Liver (tissue), 9 donors: Measurements from ENCODE around the gene NMBR. TPM values are rescaled to one million over a fixed set of nuclear protein-coding genes. Genes with fewer than 3 reads are reported as not detected.

Source experiments
- DNase-seq: peaks from one replicate; pipeline ENCODE4 v3.0.0-alpha.2; 2017; ENCODE audit warnings: low spot score
- H3K27ac ChIP-seq, 2 donors: one replicate each; pipeline ENCODE4 v1.7.0; 2013; ENCODE audit warnings: inconsistent platforms in 2 of 2, low read length in 2 of 2, control low read depth in 1 of 2, low read depth in 1 of 2, mild to moderate bottlenecking in 1 of 2
- H3K27me3 ChIP-seq, 4 donors: one replicate each; pipeline versions ENCODE4 v1.6.1 to v1.7.0; 2013; ENCODE audit warnings: low read length in 3 of 4, inconsistent platforms in 1 of 4, mild to moderate bottlenecking in 1 of 4, moderate library complexity in 1 of 4; ENCODE audit not compliant: control insufficient read depth in 4 of 4, insufficient read depth in 4 of 4
- H3K36me3 ChIP-seq, 4 donors: one replicate each; pipeline versions ENCODE4 v1.6.1 to v1.7.0; 2013; ENCODE audit warnings: low read length in 3 of 4, mild to moderate bottlenecking in 3 of 4, low read depth in 1 of 4, moderate library complexity in 1 of 4; ENCODE audit not compliant: control insufficient read depth in 4 of 4, insufficient read depth in 3 of 4
- H3K4me1 ChIP-seq, 4 donors: one replicate each; pipeline versions ENCODE4 v1.6.1 to v1.7.0; 2013; ENCODE audit warnings: low read length in 3 of 4, mild to moderate bottlenecking in 3 of 4, moderate library complexity in 1 of 4; ENCODE audit not compliant: control insufficient read depth in 4 of 4, insufficient read depth in 4 of 4
- H3K4me3 ChIP-seq, 3 donors: one replicate each; pipeline versions ENCODE4 v1.6.1 to v1.7.0; 2013; ENCODE audit warnings: low read length in 3 of 3, control low read depth in 1 of 3, low read depth in 1 of 3, mild to moderate bottlenecking in 1 of 3
- H3K9ac ChIP-seq, 2 donors: one replicate each; pipeline ENCODE4 v1.7.0; 2013; ENCODE audit warnings: low read length in 2 of 2, mild to moderate bottlenecking in 2 of 2, moderate library complexity in 2 of 2, control low read depth in 1 of 2, low read depth in 1 of 2
- H3K9me3 ChIP-seq, 4 donors: one replicate each; pipeline versions ENCODE4 v1.6.1 to v1.7.0; 2013; ENCODE audit warnings: low read length in 3 of 4; ENCODE audit not compliant: control insufficient read depth in 4 of 4
- ATF3 ChIP-seq: IDR thresholded peaks from 2 replicates; pipeline ENCODE4 v1.6.1; 2016; ENCODE audit warnings: antibody characterized with exemption
- CTCF ChIP-seq: fragments of 150-350 bp; IDR thresholded peaks from 2 replicates; pipeline ENCODE4 v1.5.1; 2017; ENCODE audit warnings: improper control_type of control experiment, low read depth, low read length; ENCODE audit not compliant: missing input control
- EGR1 ChIP-seq, 2 donors: IDR thresholded peaks; 2 replicates each; pipeline ENCODE4 v1.6.1; 2016 to 2018; ENCODE audit warnings: antibody characterized with exemption in 2 of 2, low read depth in 2 of 2
- FOXA1 ChIP-seq: IDR thresholded peaks from 2 replicates; pipeline ENCODE4 v1.6.1; 2016; ENCODE audit warnings: antibody characterized with exemption
- FOXA2 ChIP-seq: IDR thresholded peaks from 2 replicates; pipeline ENCODE4 v1.6.1; 2016; ENCODE audit warnings: antibody characterized with exemption
- GABPA ChIP-seq, 2 donors: IDR thresholded peaks in 1 of 2; conservative IDR thresholded peaks in 1 of 2; 2 replicates each; pipeline ENCODE4 v1.6.1; 2016; ENCODE audit warnings: antibody characterized with exemption in 2 of 2, mild to moderate bottlenecking in 1 of 2, moderate library complexity in 1 of 2
- HNF4A ChIP-seq, 2 donors: conservative IDR thresholded peaks; 2 replicates each; pipeline ENCODE4 v1.6.1; 2016; ENCODE audit warnings: antibody characterized with exemption in 2 of 2, mild to moderate bottlenecking in 2 of 2
- HNF4G ChIP-seq: IDR thresholded peaks from 2 replicates; pipeline ENCODE4 v1.6.1; 2016; ENCODE audit warnings: antibody characterized with exemption
- JUND ChIP-seq, 2 donors: IDR thresholded peaks; 2 replicates each; pipeline ENCODE4 v1.6.1; 2016; ENCODE audit warnings: antibody characterized with exemption in 2 of 2
- MAX ChIP-seq: IDR thresholded peaks from 2 replicates; pipeline ENCODE4 v1.6.1; 2016; ENCODE audit warnings: antibody characterized with exemption
- NR2F2 ChIP-seq: IDR thresholded peaks from 2 replicates; pipeline ENCODE4 v1.6.1; 2016; ENCODE audit warnings: antibody characterized with exemption
- RAD21 ChIP-seq, 2 donors: IDR thresholded peaks; 2 replicates each; pipeline ENCODE4 v1.6.1; 2016; ENCODE audit warnings: antibody characterized with exemption in 2 of 2, mild to moderate bottlenecking in 2 of 2
- REST ChIP-seq: IDR thresholded peaks from 2 replicates; pipeline ENCODE4 v1.6.1; 2016; ENCODE audit warnings: antibody characterized with exemption, mild to moderate bottlenecking
- RXRA ChIP-seq, 2 donors: IDR thresholded peaks; 2 replicates each; pipeline ENCODE4 v1.6.1; 2017 to 2018; ENCODE audit warnings: antibody characterized with exemption in 2 of 2, mild to moderate bottlenecking in 1 of 2
- SP1 ChIP-seq: IDR thresholded peaks from 2 replicates; pipeline ENCODE4 v1.6.1; 2018; ENCODE audit warnings: antibody characterized with exemption, mild to moderate bottlenecking
- TAF1 ChIP-seq: conservative IDR thresholded peaks from 2 replicates; pipeline ENCODE4 v1.6.1; 2016; ENCODE audit warnings: antibody characterized with exemption, mild to moderate bottlenecking
- YY1 ChIP-seq: IDR thresholded peaks from 2 replicates; pipeline ENCODE4 v1.6.1; 2016; ENCODE audit warnings: antibody characterized with exemption, mild to moderate bottlenecking
- ZBTB33 ChIP-seq: IDR thresholded peaks from 2 replicates; pipeline ENCODE4 v1.6.1; 2016; ENCODE audit warnings: antibody characterized with exemption
- WGBS: extraction: QIAGEN DNeasy Blood & Tissue Kit; methylation state at CpG from one replicate; pipeline ENCODE4 v1.1.7; 2013; 5-methylcytosine and 5-hydroxymethylcytosine counted together
- polyA plus RNA-seq, 2 donors: library from polyadenylated mRNA; stranded (reverse) in 1 of 2; unstranded in 1 of 2; fragments of 200-250 nt in 1 of 2; fragments of >200 nt in 1 of 2; fragmentation: Nextera tagmentation in 1 of 2; extraction: Ambion mirVana in 1 of 2; gene quantifications; one replicate each; pipeline versions ENCODE4 v1.2.1 to v1.2.3, GENCODE V29; 2013 to 2015
- total RNA-seq, 2 donors: library from RNA; depleted of rRNA; stranded (reverse); fragments of >200 nt; gene quantifications; one replicate each; pipeline ENCODE4 v1.2.3, GENCODE V29; 2014
- donor health status: healthy.
- donor health status: healthy.
- donor health status: healthy.
- donor health status: healthy.
- donor health status: healthy.

The NMBR gene
- total and polyA plus RNA-seq, 4 donors, result not detected

- H3K4me3 ChIP-seq, result no peak overlapping the region
- no peaks in the 10 kb centered on the region for H3K36me3 ChIP-seq
- H3K9ac ChIP-seq, result no peak overlapping the region
- WGBS, result 75% methylated on average over 3 of the region's 3 CpGs
- H3K27ac ChIP-seq, result no peak overlapping the region
- H3K4me1 ChIP-seq, result no peaks in the 10 kb centered on the region
- H3K27me3 ChIP-seq, result no peaks in the 10 kb centered on the region
- TF ChIP-seq TAF1 (no peak), HNF4A (conservative IDR thresholded peaks at IDR 0.05) (no peak), ZBTB33 (no peak), SP1 (no peak), RXRA (IDR thresholded peaks at IDR 0.05) (no peak), FOXA2 (no peak), ATF3 (no peak), GABPA (IDR thresholded peaks at IDR 0.05 in 1 of 2, conservative IDR thresholded peaks at IDR 0.05 in 1 of 2) (no peak), YY1 (no peak), NR2F2 (no peak), HNF4G (no peak), JUND (IDR thresholded peaks at IDR 0.05) (no peak), MAX (no peak), RAD21 (IDR thresholded peaks at IDR 0.05) (no peak), FOXA1 (no peak), CTCF (no peak), EGR1 (IDR thresholded peaks at IDR 0.05; ENCODE audit: low read depth in 2 of 2) (no peak), REST (no peak)
- no peak for DNase-seq
- no peaks in the 10 kb centered on the region for H3K9me3 ChIP-seq
Observed at GRCh38 chr6:142121342-142121741, 25.6 kb downstream of the NMBR start.

- 90% methylated on average over 2 of the region's 2 CpGs for WGBS
Observed at GRCh38 chr6:142118925-142119324, 28.0 kb downstream of the NMBR start.

More at GRCh38 chr6:142118925-142119324, 28.0 kb downstream of the NMBR start:
- H3K27me3 ChIP-seq, result no peaks in the 10 kb centered on the region
- DNase-seq, result no peak
- no peaks in the 10 kb centered on the region for H3K9me3 ChIP-seq
- TF ChIP-seq HNF4G (no peak), FOXA1 (no peak), FOXA2 (no peak), REST (no peak), SP1 (no peak), ATF3 (no peak), JUND (IDR thresholded peaks at IDR 0.05) (no peak), CTCF (no peak)
- no peak overlapping the region for H3K9ac ChIP-seq
- H3K4me3 ChIP-seq, result no peak overlapping the region
- no peaks in the 10 kb centered on the region for H3K36me3 ChIP-seq
- H3K4me1 ChIP-seq, result no peaks in the 10 kb centered on the region
- no peak overlapping the region for H3K27ac ChIP-seq
